ENCODE results near the gene ZFPM1. TPM values are rescaled to one million over a fixed set of nuclear protein-coding genes. Genes with fewer than 3 reads are reported as not detected.

Gene ZFPM1
- total RNA-seq, 4 donors from 2014 or later = 4.2 to 9.3 (median 5.1) TPM

DNA sequence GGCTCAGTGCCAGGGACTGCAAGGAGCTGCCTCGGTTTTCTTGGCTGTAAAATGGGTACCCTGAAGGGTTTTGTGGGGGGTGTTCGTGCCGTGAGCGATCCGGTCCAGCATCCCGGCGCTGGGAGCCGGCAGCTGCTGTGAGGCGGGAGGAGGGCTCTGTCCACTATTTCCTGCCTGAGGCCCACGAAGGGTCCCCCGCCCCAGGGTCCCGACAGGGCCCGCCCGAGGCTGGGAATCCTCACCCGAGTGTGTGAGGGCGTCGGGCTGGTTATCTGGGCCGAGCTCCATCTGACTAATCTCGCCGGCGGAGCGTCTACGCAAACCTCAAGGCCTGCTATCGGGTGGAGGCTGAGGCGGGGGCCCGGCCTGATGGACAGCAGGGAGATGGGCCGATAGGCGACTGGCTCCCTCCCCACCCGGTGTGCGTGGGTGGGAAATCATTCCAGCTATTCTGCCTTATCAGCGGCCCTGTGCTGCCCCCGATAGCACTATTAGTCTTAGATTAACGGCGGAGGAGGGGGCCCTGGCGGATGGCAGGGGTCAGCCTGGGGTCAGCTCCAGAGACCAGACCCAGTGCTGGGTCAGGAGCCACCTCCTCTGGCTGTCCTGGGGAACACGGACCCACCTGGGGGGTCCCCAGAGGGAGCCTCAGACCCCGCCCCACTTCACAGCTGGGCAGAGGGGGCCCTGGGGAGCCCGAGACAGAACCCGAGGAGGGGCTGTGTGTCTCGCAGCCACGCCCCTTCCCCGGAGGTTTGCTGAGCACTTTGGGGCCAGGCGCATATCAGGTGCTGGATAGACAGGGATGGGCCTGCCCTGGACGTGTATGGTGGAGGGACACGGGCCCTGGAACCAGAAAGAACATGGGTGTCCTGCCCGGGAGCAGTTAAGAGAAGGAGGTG, 44.7 kb downstream of the ZFPM1 start:
- WGBS = 71% methylated on average over 25 of the region's 46 CpGs
- Histone ChIP-seq H3K4me1 (no peaks in the 10 kb centered on the region), H3K36me3 (no peaks in the 10 kb centered on the region), H3K27ac (no peak overlapping the region), H3K9me3 (no peaks in the 10 kb centered on the region), H3K27me3 (no peaks in the 10 kb centered on the region), H3K4me3 (no peak overlapping the region)
- TF ChIP-seq EP300 (IDR thresholded peaks at IDR 0.05) (no peak), POLR2AphosphoS5 (IDR thresholded peaks at IDR 0.05) (no peak), POLR2A (IDR thresholded peaks at IDR 0.05) (no peak)
- TF ChIP-seq, protein P1, sequence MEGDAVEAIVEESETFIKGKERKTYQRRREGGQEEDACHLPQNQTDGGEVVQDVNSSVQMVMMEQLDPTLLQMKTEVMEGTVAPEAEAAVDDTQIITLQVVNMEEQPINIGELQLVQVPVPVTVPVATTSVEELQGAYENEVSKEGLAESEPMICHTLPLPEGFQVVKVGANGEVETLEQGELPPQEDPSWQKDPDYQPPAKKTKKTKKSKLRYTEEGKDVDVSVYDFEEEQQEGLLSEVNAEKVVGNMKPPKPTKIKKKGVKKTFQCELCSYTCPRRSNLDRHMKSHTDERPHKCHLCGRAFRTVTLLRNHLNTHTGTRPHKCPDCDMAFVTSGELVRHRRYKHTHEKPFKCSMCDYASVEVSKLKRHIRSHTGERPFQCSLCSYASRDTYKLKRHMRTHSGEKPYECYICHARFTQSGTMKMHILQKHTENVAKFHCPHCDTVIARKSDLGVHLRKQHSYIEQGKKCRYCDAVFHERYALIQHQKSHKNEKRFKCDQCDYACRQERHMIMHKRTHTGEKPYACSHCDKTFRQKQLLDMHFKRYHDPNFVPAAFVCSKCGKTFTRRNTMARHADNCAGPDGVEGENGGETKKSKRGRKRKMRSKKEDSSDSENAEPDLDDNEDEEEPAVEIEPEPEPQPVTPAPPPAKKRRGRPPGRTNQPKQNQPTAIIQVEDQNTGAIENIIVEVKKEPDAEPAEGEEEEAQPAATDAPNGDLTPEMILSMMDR (IDR thresholded peaks at IDR 0.05) = no peak
- DNase-seq (ENCODE audit: low spot score in 2 of 2) = no peak

DNA sequence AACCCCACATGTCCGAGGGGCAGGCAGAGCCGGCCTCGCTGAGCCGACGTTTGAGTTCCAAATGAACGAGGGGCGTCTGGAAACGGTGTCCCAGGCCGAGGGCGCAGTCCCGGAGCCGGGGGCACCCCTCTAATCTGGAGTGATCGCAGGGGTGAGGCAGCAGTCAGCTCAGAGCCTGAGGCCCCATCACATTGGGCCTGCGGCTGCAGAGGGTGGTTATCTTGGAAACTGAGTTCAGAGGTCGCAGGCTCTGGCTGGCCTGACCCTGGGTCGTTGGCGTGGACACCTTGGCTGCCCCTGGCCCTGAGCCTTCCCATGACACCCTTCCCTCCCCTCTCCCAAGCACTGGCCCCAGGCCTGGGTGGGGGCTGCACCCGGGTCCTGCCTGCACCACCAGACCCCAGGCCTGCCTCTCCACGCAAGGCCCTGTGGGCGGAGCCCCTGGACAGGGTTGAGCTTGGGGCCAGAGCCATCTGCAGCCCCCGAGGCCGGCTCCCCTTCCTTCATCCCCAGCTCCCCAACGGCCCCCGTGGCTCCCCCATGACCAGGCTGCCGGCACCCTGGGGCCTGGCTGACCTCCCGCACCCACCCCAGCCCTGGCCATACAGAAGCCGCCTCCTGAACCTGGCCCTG, 45.6 kb downstream of the ZFPM1 start:
- Histone ChIP-seq H3K36me3 (no peaks in the 10 kb centered on the region), H3K9me3 (no peaks in the 10 kb centered on the region), H3K27ac (no peak overlapping the region), H3K27me3 (no peaks in the 10 kb centered on the region), H3K4me1 (no peaks in the 10 kb centered on the region), H3K4me3 (no peak overlapping the region)
- DNase-seq (ENCODE audit: low spot score in 2 of 2) = no peak
- TF ChIP-seq, protein P1 (IDR thresholded peaks at IDR 0.05) = no peak
- no peak for TF ChIP-seq EP300 (IDR thresholded peaks at IDR 0.05)
- TF ChIP-seq POLR2AphosphoS5 (IDR thresholded peaks at IDR 0.05) = no peak
- no peak for TF ChIP-seq POLR2A (IDR thresholded peaks at IDR 0.05)
- WGBS = 83% methylated on average over 19 of the region's 27 CpGs

DNA sequence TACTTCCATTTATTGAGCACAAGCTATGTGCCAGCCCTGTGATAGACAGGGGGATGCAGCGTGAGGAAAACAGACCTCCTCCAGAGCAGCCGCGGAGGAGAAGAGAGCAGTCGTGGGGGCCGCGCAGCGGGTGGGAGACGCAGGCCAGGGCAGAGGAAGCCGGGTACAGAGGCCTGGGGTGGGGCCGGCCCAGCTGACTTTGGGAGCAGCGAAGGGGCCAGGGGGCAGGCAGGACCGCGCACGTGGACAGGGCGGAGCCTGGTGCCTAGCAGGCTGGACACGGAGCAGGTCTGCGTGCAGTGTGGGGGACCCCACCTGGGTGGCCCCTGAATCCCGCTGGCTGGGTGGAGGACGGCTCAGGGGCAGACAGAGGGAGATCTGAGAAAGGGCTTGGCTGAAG, 46.2 kb downstream of the ZFPM1 start:
- H3K4me3 ChIP-seq = no peak overlapping the region
- H3K27me3 ChIP-seq = no peaks in the 10 kb centered on the region
- 83% methylated on average over 19 of the region's 19 CpGs for WGBS
- no peak overlapping the region for H3K27ac ChIP-seq
- no peaks in the 10 kb centered on the region for H3K36me3 ChIP-seq
- no peak for DNase-seq (ENCODE audit: low spot score in 2 of 2)
- no peaks in the 10 kb centered on the region for H3K9me3 ChIP-seq
- TF ChIP-seq POLR2A (IDR thresholded peaks at IDR 0.05) = no peak
- no peak for TF ChIP-seq POLR2AphosphoS5 (IDR thresholded peaks at IDR 0.05)
- TF ChIP-seq, protein P1 (IDR thresholded peaks at IDR 0.05) = no peak
- no peak for TF ChIP-seq EP300 (IDR thresholded peaks at IDR 0.05)
- H3K4me1 ChIP-seq = no peaks in the 10 kb centered on the region

DNA sequence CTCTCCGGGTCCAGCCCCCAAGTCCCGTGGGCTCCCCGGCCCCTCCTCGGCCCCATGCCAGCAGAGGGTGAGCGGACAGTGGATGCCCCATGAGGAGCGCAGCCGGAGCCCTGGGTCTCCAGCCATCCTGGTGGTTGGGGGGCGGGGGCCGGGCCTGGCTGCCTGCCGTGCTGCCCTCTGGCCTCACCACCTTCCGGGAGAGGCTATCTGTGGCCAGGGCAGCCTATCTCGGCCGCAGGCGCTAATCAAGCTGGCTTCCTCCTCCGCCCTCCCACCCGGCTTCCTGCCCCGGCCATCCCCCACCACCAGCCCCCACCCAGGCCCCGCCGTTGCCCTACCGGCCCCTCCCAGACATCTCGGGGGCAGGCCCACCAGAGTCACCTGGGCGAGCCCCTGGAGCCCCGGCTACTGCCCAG, 46.8 kb downstream of the ZFPM1 start:
- H3K27ac ChIP-seq = no peak overlapping the region
- no peaks in the 10 kb centered on the region for H3K4me1 ChIP-seq
- no peak for DNase-seq (ENCODE audit: low spot score in 2 of 2)
- H3K36me3 ChIP-seq = no peaks in the 10 kb centered on the region
- H3K9me3 ChIP-seq = no peaks in the 10 kb centered on the region
- WGBS = no CpG with 5 or more reads among the region's 23 CpGs
- H3K27me3 ChIP-seq = no peaks in the 10 kb centered on the region
- H3K4me3 ChIP-seq = no peak overlapping the region
- TF ChIP-seq EP300 (IDR thresholded peaks at IDR 0.05) (no peak), POLR2A (IDR thresholded peaks at IDR 0.05) (no peak), POLR2AphosphoS5 (IDR thresholded peaks at IDR 0.05) (no peak)
- TF ChIP-seq, protein P1 (IDR thresholded peaks at IDR 0.05) = no peak

DNA sequence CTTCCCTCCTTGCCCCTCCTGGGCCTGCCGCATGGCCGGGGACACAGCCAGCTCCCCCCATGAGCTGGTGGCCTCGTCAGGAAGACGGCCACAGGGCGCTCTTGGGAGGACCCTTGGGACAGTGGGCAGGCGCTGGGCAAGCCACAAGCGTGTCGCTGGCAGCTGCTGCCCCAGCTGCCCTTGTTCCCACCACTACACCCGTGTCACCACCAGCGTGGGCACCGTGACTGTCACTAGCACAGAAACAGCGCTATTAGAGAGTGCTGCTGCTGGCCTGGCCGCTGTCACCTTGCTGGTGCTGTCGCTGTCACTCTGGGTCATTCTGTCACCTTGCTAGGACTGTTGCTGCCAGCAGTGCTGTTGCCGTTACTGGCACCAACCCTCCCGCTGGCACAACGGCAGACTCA, 47.2 kb downstream of the ZFPM1 start:
- TF ChIP-seq POLR2A (IDR thresholded peaks at IDR 0.05) (no peak), POLR2AphosphoS5 (IDR thresholded peaks at IDR 0.05) (no peak), EP300 (IDR thresholded peaks at IDR 0.05) (no peak)
- TF ChIP-seq, protein P1 (IDR thresholded peaks at IDR 0.05) = no peak
- Histone ChIP-seq H3K27me3 (no peaks in the 10 kb centered on the region), H3K4me3 (no peak overlapping the region), H3K27ac (no peak overlapping the region), H3K9me3 (no peaks in the 10 kb centered on the region), H3K36me3 (no peaks in the 10 kb centered on the region), H3K4me1 (no peaks in the 10 kb centered on the region)
- DNase-seq (ENCODE audit: low spot score in 2 of 2) = no peak
- 100% methylated on average over 5 of the region's 17 CpGs for WGBS

Data from suprapubic skin (tissue), 4 donors.